ENCODE results near the gene CCT7. TPM values are rescaled to one million over a fixed set of nuclear protein-coding genes. Genes with fewer than 3 reads are reported as not detected.

CCT7 gene
- total RNA-seq (2022; extraction: Qiagen RNA extraction; ENCODE audit: low read depth) = 565 to 891 TPM (median 613 TPM) in 5 replicates

DNA sequence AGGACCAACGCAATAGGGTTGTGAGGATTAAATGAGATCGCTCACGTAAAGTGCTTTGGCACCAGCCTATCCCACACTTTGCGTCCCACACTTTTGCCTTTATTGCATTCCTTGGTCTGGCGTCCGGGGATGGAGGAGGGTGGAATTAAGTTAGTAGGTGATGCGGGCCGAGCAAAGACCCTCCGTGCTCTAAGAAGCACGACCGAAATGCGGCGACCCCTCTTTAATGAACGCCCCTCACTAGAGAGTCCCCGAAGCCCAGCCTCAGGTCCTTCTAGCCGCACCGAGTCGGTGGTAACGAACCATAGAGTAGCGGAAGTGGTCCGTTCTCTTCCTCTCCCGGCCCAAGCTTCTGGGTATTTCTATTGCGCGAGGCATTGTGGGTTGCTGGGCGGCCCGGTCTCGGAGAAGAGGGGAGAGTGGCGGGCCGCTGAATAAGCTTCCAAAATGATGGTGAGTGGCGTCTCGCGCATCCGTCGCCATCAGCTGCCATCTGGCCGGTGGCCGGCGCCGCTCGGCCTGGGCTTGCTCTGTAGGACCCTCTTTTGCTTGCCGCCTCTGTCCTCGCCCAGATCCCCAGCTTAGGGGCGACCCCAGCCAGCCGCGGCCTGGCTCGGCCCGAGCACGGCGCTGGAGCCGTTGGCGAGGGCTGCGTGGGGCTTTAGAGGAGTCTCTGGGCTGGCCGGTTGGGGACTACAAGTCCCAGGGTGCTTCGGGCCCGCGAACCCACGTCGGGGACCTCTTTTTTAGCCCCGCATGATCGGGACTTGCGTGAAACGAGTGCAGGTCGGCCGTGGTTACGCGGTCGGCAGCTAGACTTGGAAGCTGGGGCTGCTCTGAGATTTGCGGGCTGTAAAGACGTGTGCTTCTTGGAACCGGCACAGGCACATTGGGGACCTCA lies at the start of gene CCT7:
Gene CCT7, plus strand, starts transcription at position 377 of the 901 bp plus-strand sequence. Its CDS starts 71 bp downstream, at position 448.

DNA sequence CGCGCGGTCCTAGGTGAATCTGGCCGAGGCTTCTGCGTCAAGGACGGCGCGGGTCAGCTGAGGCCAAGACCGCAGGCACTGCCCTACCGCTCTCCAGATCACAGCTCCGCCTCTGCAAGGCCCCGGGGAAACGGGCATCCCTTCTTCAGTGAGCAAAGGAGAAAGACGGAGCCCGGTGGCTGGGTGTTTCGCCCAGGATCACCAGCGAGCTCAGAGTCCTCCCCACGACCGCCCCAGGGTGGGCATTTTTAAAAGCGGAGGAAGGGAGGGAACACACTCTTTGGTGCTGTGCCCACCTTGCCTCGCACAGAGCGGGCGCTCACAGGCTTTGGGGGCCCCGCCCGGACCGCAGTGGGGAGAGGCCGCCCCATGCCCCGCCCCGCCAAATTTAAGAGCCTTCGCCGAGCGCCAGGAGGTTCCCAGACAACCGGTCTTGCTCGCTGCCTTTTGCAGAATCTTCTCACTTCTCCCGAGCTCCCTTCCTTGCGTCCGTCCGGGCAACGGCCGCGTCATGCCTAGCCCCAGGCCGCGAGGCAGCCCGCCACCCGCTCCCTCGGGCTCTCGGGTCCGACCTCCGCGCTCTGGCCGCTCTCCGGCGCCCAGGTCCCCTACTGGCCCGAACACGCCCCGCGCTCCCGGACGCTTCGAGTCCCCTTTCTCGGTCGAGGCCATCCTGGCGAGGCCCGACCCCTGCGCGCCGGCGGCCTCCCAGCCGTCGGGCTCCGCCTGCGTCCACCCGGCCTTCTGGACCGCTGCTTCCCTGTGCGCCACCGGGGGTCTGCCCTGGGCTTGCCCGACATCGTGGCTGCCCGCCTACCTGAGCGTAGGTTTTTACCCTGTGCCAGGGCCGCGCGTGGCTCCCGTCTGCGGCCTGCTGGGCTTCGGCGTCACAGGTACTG lies 31.7 kb upstream of the CCT7 start, which contains the start of gene NOTO:
Gene NOTO, plus strand, starts transcription at position 419 of the 899 bp plus-strand sequence. Its CDS starts 93 bp downstream, at position 512.

DNA sequence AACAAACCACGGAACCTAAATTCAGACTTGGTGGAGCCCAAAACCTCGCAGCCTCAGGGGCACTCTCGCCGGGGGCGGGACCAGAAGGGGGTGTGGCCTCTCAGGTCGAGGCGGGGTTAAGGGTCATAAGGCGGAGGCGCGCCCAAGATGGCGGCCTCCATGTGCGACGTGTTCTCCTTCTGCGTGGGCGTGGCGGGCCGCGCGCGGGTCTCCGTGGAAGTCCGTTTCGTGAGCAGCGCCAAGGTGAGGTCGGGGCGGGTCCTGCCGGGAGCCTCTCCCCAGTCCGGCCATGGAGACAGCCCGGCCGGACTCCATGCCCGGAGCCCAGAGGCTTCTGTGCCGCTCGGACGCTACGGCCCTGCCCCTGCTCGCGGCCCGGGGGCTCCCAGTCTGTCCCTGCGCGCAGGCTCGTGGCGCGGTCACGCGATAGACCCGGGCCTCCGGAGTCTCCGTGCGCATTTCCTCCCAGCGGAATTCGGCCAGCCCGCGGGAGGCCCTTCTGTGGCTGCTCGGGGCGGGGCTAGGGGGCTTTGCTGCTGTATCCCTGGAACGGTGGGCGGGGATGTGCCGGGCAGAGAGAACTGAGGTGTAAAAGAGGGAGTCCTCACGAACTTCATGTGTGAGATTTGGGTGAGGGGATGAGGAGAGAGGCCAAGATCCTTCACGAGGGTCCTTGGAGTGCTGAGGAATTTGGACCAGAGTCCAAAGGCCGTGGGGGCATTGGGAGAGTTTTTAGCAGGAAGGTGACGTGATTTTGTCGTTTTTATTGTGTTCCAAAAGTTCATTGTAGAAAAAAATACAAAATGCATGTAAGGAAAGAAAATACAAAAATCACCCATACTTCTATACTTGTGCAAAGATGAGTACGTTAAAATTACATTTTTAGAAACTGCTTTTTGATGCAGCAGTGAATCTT lies 19.7 kb upstream of the CCT7 start, which contains the start of gene SMYD5:
Gene SMYD5, plus strand, starts transcription at position 126 of the 916 bp plus-strand sequence. Its CDS starts 22 bp downstream, at position 148.

DNA sequence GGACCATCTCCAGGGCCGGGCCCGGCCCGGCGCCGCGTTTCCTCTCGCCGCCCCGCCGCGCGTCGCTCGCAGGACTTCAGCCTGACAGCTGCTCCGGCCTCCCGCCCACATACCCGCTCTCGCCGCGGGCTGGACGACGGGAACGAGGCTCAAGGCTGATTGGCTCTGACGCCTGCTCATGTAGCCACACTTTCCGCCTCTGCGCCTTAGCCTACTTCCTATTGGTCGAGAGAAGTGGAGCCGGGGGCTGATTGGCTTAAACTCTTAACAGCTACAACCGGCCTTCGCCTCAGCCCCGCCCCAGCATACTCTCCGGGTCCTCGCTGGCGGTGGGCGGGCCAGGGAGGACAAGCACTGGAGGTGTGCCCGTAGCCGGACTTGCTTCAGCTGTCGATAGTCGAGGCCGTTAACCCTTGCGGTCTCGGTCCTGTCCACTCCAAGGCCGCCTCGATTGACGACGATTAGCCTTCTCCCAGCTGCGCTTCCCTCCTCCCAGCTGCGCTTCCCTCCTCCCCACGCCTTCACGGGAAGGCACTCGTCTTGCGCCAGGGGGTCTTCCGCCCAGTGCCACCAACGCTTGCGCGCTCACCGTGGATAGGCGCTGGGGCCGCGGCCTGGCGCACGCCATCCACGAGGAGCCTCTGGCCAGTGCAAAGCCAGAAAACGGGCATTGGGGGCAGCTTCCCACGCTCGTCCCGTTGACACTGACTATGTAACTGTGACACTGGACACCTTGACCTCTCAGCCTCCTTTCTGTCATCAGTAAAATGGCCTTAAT lies 765 bp upstream of the CCT7 start, which contains the start of gene PRADC1:
Gene PRADC1, minus strand, starts transcription at position 86 of the 778 bp plus-strand sequence. Its CDS starts 79 bp downstream, at position 7.

DNA sequence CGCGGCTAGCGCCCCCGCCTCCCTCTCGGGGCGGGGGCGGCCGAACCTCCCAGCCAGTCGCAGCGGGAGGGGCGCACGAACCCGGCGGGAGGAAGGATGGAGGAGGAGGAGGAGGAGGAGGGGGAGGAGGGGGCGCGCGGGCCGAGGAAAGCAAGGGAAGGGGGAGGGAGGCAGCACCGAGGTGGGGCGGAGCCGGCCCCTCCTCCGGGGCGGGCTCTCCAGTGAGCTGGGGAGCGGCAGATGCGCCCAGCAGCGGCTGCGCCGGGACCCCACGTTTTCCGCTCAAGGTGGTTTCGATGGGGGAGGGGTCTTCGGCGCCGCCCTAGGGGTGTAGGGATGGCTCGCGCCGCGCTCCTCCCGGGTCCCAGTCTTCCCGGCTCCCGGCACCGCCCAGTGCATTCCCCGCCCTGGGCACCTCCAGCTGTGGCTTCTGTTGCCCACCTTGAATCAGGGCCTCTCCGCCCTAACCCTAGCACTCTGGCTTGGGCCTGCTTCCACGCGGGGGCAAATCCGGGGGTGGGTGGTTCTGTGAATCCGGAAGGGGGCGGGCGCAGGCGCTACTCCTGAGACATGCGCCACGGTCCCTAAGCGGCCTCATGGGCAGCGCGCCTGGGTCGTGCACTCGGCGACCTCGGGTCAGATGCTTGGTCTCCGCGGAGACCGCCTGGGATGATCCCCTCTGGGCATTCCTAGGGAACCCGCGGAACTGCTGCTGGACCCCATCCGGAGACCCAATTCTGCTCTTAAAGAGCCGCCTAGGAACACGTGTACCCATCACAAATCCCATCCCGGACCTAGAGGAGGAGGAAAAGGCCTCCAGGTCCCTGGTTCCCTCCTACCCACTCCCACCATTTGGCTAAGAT lies 50.4 kb downstream of the CCT7 start, which contains the start of gene FBXO41:
Gene FBXO41, minus strand, starts transcription at position 183 of the 863 bp plus-strand sequence. CDS start 14,848 bp downstream, outside the sequence.

DNA sequence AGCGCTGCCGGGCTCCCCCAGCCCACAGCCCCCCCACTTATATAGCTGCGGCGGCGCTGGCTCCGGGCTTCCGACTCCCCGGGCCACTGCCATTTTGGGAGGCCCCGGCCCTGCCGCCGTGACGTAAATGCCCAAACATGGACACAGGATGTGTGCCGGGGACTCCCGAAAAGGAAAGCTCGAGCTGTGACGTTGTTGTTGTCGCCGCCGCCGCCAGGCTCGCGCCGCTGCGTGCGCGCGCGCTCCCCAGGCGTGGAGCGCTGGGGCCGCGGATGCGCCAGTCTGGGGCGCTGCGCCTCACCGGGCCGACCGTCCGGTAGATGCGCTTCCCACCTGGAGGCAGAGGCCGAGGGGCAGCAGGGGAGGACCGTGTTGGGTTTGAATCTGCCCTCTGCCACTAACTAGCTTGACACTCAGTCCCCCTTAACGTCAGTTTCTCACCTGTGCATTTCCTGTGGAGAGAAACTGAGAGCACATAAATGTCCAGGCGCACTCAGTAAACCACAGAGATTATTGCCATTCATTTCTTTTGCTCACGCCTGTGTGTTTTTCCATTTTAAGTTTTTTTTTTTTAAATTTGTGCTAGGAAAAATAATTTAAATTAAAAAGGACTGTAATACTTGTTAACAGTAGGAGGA lies 59.5 kb downstream of the CCT7 start, which contains the start of gene EGR4:
Gene EGR4, minus strand, starts transcription at position 15 of the 638 bp plus-strand sequence. CDS start 231 bp downstream, outside the sequence.

Other genes starting within 250 kb of the CCT7 start
- 13.5 to 17.9 TPM (median 17.2 TPM) in 5 replicates for gene SFXN5, start 162.6 kb upstream of the CCT7 start, total RNA-seq (2022; extraction: Qiagen RNA extraction; ENCODE audit: low read depth)
- gene RAB11FIP5, start 121.4 kb upstream of the CCT7 start, total RNA-seq (2022; extraction: Qiagen RNA extraction; ENCODE audit: low read depth) = 35.3 to 38.8 TPM (median 37.0 TPM) in 5 replicates
- gene NOTO, start 31.7 kb upstream of the CCT7 start, total RNA-seq (2022; extraction: Qiagen RNA extraction; ENCODE audit: low read depth) = 0.04 to 0.06 TPM in 2 of 5 replicates, not detected in the others
- 56.0 to 59.8 TPM (median 57.6 TPM) in 5 replicates for gene SMYD5, start 20.1 kb upstream of the CCT7 start, total RNA-seq (2022; extraction: Qiagen RNA extraction; ENCODE audit: low read depth)
- gene PRADC1, start 1.1 kb upstream of the CCT7 start, total RNA-seq (2022; extraction: Qiagen RNA extraction; ENCODE audit: low read depth) = 17.6 to 24.6 TPM (median 23.8 TPM) in 5 replicates
- gene FBXO41, start 50.2 kb downstream of the CCT7 start, total RNA-seq (2022; extraction: Qiagen RNA extraction; ENCODE audit: low read depth) = 4.4 to 6.1 TPM (median 5.3 TPM) in 5 replicates
- 0.11 to 0.32 TPM (median 0.25 TPM) in 5 replicates for gene EGR4, start 59.2 kb downstream of the CCT7 start, total RNA-seq (2022; extraction: Qiagen RNA extraction; ENCODE audit: low read depth)
- gene ALMS1, start 151.5 kb downstream of the CCT7 start, total RNA-seq (2022; extraction: Qiagen RNA extraction; ENCODE audit: low read depth) = 9.1 to 12.2 TPM (median 10.8 TPM) in 5 replicates

All from A549 treated with DMSO at 1 μM for 4 hours (cell line).